HepG2 (cell line): ENCODE measurements around the gene TAP1.

Experiments
- HDAC1 ChIP-seq: sonication (generic); formaldehyde crosslinking; IDR thresholded peaks from 2 replicates; pipeline ENCODE4 v1.5.1; 2020; ENCODE audit warnings: mild to moderate bottlenecking, missing genetic modification reagents
- MATR3 ChIP-seq: sonication (generic); formaldehyde crosslinking; IDR thresholded peaks from 2 replicates; pipeline ENCODE4 v1.4.0; 2020; ENCODE audit warnings: missing genetic modification reagents
- POLR2A ChIP-seq, 2 experiments: IDR thresholded peaks; 2 replicates each; pipeline ENCODE4 v1.6.1; 2011; ENCODE audit warnings: low read depth in 2 of 2, low read length in 2 of 2, mild to moderate bottlenecking in 1 of 2, moderate library complexity in 1 of 2; ENCODE audit not compliant: insufficient read depth in 1 of 2
- RFX5 ChIP-seq: IDR thresholded peaks from 2 replicates; pipeline ENCODE4 v1.6.1; 2011; ENCODE audit warnings: low read depth, low read length, improper control_type of control experiment
- ZBTB21 ChIP-seq: sonication (generic); formaldehyde crosslinking; IDR thresholded peaks from 2 replicates; pipeline ENCODE4 v1.4.0; 2020; ENCODE audit warnings: missing genetic modification reagents
- ZFP37 ChIP-seq: sonication (generic); formaldehyde crosslinking; IDR thresholded peaks from 2 replicates; pipeline ENCODE4 v1.4.0; 2020; ENCODE audit warnings: missing genetic modification reagents, borderline replicate concordance
- ZNF224 ChIP-seq: sonication (generic); formaldehyde crosslinking; IDR thresholded peaks from 2 replicates; pipeline ENCODE4 v1.5.0; 2020; ENCODE audit warnings: mild to moderate bottlenecking, missing genetic modification reagents
- ZSCAN9 ChIP-seq: IDR thresholded peaks from 2 replicates; pipeline ENCODE4 v1.6.1; 2016; ENCODE audit warnings: borderline replicate concordance

- TF ChIP-seq POLR2A (IDR thresholded peaks at IDR 0.05; ENCODE audit: insufficient read depth in 1 of 2, low read depth in 2 of 2, low read length in 2 of 2) (no peak), ZSCAN9 (CRISPR knock-in tag) (no peak), ZNF224 (CRISPR knock-in tag) (no peak), ZBTB21 (CRISPR knock-in tag) (no peak), HDAC1 (CRISPR knock-in tag) (no peak), MATR3 (CRISPR knock-in tag) (no peak), ZFP37 (no peak), RFX5 (no peak)
Observed at GRCh38 chr6:32799168-32799567, 54.3 kb downstream of the TAP1 start.
